IPS-15b (cell line): ENCODE results near the gene ASB4.

ENCODE experiments used
- H3K27me3 ChIP-seq: one replicate; pipeline ENCODE4 v1.6.1; 2013; ENCODE audit warnings: low read length; ENCODE audit not compliant: control insufficient read depth, insufficient read depth
- H3K36me3 ChIP-seq: one replicate; pipeline ENCODE4 v1.6.1; 2013; ENCODE audit warnings: low read length; ENCODE audit not compliant: control insufficient read depth, insufficient read depth
- H3K4me1 ChIP-seq: one replicate; pipeline ENCODE4 v1.6.1; 2013; ENCODE audit warnings: mild to moderate bottlenecking, low read length; ENCODE audit not compliant: control insufficient read depth, insufficient read depth
- H3K4me3 ChIP-seq: one replicate; pipeline ENCODE4 v1.5.1; 2013; ENCODE audit warnings: low read depth, low read length
- H3K9ac ChIP-seq: one replicate; pipeline ENCODE4 v1.6.1; 2013; ENCODE audit warnings: low read depth, mild to moderate bottlenecking, low read length
- H3K9me3 ChIP-seq: one replicate; pipeline ENCODE4 v1.6.1; 2013; ENCODE audit warnings: mild to moderate bottlenecking, low read length; ENCODE audit not compliant: control insufficient read depth, insufficient read depth

Gene ASB4

GRCh38 chr7:95469187-95469586 is 16.6 kb upstream of the ASB4 start:
- Histone ChIP-seq H3K4me3 (no peak overlapping the region), H3K9ac (no peak overlapping the region), H3K9me3 (no peaks in the 10 kb centered on the region), H3K36me3 (no peaks in the 10 kb centered on the region), H3K27me3 (no peaks in the 10 kb centered on the region), H3K4me1 (peaks cover 19% of the 10 kb centered on the region)

- no peak overlapping the region for H3K4me3 ChIP-seq
- no peaks in the 10 kb centered on the region for H3K9me3 ChIP-seq
- peaks cover 19% of the 10 kb centered on the region for H3K4me1 ChIP-seq
- H3K9ac ChIP-seq = no peak overlapping the region
- H3K36me3 ChIP-seq = no peaks in the 10 kb centered on the region
- no peaks in the 10 kb centered on the region for H3K27me3 ChIP-seq
These were observed 15.9 kb upstream of the ASB4 start for GRCh38 chr7:95469848-95470247.

- H3K9ac ChIP-seq = no peak overlapping the region
- no peaks in the 10 kb centered on the region for H3K36me3 ChIP-seq
- no peaks in the 10 kb centered on the region for H3K9me3 ChIP-seq
- peaks cover 19% of the 10 kb centered on the region for H3K4me1 ChIP-seq
- H3K4me3 ChIP-seq = no peak overlapping the region
- H3K27me3 ChIP-seq = no peaks in the 10 kb centered on the region
These were observed 15.3 kb upstream of the ASB4 start for GRCh38 chr7:95470452-95470851.

- H3K4me1 ChIP-seq = peaks cover 19% of the 10 kb centered on the region
- H3K9ac ChIP-seq = no peak overlapping the region
- H3K36me3 ChIP-seq = no peaks in the 10 kb centered on the region
These were observed 14.7 kb upstream of the ASB4 start for GRCh38 chr7:95471071-95471470.

GRCh38 chr7:95472581-95473161 is 13.1 kb upstream of the ASB4 start:
- H3K27me3 ChIP-seq = no peaks in the 10 kb centered on the region
- no peak overlapping the region for H3K9ac ChIP-seq
- H3K36me3 ChIP-seq = no peaks in the 10 kb centered on the region
- H3K4me3 ChIP-seq = no peak overlapping the region
- peaks cover 18% of the 10 kb centered on the region for H3K4me1 ChIP-seq
- no peaks in the 10 kb centered on the region for H3K9me3 ChIP-seq

More at GRCh38 chr7:95471071-95471470, 14.7 kb upstream of the ASB4 start:
- Histone ChIP-seq H3K4me3 (no peak overlapping the region), H3K27me3 (no peaks in the 10 kb centered on the region), H3K9me3 (no peaks in the 10 kb centered on the region)

- H3K36me3 ChIP-seq = no peaks in the 10 kb centered on the region
- no peak overlapping the region for H3K9ac ChIP-seq
- H3K27me3 ChIP-seq = no peaks in the 10 kb centered on the region
- H3K9me3 ChIP-seq = no peaks in the 10 kb centered on the region
- no peak overlapping the region for H3K4me3 ChIP-seq
- H3K4me1 ChIP-seq = peaks cover 16% of the 10 kb centered on the region
These were observed 12.3 kb upstream of the ASB4 start for GRCh38 chr7:95473276-95473985.

- H3K36me3 ChIP-seq = no peaks in the 10 kb centered on the region
- no peaks in the 10 kb centered on the region for H3K27me3 ChIP-seq
- H3K4me3 ChIP-seq = no peak overlapping the region
- no peaks in the 10 kb centered on the region for H3K9me3 ChIP-seq
- H3K4me1 ChIP-seq = peaks cover 4% of the 10 kb centered on the region
- H3K9ac ChIP-seq = no peak overlapping the region
These were observed 9.5 kb upstream of the ASB4 start for GRCh38 chr7:95476072-95476847.

GRCh38 chr7:95476904-95477594 is 8.7 kb upstream of the ASB4 start:
- no peak overlapping the region for H3K9ac ChIP-seq
- H3K4me3 ChIP-seq = no peak overlapping the region

GRCh38 chr7:95478272-95479037 is 7.3 kb upstream of the ASB4 start:
- no peaks in the 10 kb centered on the region for H3K9me3 ChIP-seq
- no peaks in the 10 kb centered on the region for H3K27me3 ChIP-seq
- H3K4me1 ChIP-seq = peaks cover 2% of the 10 kb centered on the region
- H3K36me3 ChIP-seq = no peaks in the 10 kb centered on the region
- no peak overlapping the region for H3K4me3 ChIP-seq
- H3K9ac ChIP-seq = no peak overlapping the region

More at GRCh38 chr7:95476904-95477594, 8.7 kb upstream of the ASB4 start:
- Histone ChIP-seq H3K27me3 (no peaks in the 10 kb centered on the region), H3K4me1 (peaks cover 2% of the 10 kb centered on the region), H3K9me3 (no peaks in the 10 kb centered on the region), H3K36me3 (no peaks in the 10 kb centered on the region)

GRCh38 chr7:95479992-95480624 is 5.6 kb upstream of the ASB4 start:
- H3K4me1 ChIP-seq = peaks cover 4% of the 10 kb centered on the region
- H3K27me3 ChIP-seq = no peaks in the 10 kb centered on the region
- H3K9ac ChIP-seq = no peak overlapping the region
- no peaks in the 10 kb centered on the region for H3K36me3 ChIP-seq
- no peak overlapping the region for H3K4me3 ChIP-seq
- H3K9me3 ChIP-seq = no peaks in the 10 kb centered on the region
